Hematopoietic multipotent progenitor cell (in vitro differentiated cells): ENCODE data around the gene USP51. TPM values are rescaled to one million over a fixed set of nuclear protein-coding genes. Genes with fewer than 3 reads are reported as not detected.
A peak's percentile ranks its signal among the peaks of the same experiment; 100 is the strongest.
"Not testable (repeated sequence)": the region's sequence is repeated elsewhere in the genome, so short reads cannot be mapped to it uniquely, and the experiment has no call there.

ENCODE experiments used
- DNase-seq, 3 donors: peaks; one replicate each; pipeline ENCODE4 v3.0.0-alpha.2; 2011 to 2015; ENCODE audit warnings: low read depth in 2 of 3, low spot score in 2 of 3
- total RNA-seq: library from RNA; depleted of rRNA; stranded (reverse); fragments of >200 nt; gene quantifications from one replicate; pipeline ENCODE4 v1.2.3, GENCODE V29; 2012

Gene USP51
- 9.7 TPM for total RNA-seq

DNA sequence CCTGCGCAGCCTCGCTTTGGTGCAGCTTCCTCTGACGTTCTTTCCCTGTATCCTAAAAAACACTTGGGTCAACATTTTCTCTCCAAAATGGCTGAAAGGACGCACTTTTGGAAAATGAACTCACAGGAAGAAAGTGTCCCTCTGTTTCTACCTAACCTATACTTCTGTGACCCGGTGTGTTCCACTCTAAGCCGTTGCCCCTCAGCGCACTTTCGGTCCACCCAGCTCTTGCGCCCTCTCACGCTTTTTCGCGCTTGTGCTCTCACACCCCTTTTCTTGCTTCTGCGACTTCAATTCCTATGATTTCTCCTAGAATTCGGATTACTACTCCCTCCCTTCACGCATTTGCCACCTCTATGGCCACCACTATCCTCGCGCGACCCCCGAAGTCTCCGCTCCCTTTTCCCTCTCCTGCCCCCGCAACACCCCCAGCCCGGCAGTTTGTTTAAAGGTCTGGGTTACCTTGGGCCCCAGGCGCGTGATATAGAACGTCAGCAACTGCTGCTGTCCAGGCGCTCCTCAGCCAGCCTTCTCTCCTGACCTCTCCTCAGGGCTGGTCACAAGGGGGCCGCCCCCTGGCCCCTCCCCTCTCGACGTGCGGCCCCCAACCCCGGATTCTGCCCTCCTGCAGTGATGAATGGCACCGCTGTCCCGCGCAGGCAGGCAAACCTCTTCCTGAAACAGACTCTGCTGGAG, at the start of gene USP51:
Gene USP51 (minus strand): TSS at position 535 of the 696 bp plus-strand sequence. CDS start 909 bp downstream, outside the sequence.
- peak in 2 of 3 donors; percentile 32 to 47 for DNase-seq

DNA sequence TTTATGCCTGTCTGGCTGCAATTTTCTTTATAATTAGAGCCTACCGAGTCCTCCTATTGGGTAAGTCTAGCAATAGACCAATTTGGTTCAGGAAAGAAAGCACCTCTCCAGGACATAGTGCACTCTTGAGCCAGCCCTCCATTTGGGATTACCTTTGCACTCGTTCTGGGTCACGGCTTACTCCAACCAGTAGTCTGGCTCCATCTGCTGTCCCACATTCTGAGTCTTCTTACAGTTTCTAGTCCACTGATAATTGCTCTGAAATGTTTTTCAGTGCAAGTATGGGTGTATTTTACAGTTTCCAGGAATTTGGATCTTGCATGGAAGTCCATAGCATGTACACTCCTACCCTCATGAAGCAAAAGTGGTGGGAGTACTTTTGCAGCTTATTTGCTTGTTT, 34.8 kb upstream of the USP51 start:
- DNase-seq, result no peak

DNA sequence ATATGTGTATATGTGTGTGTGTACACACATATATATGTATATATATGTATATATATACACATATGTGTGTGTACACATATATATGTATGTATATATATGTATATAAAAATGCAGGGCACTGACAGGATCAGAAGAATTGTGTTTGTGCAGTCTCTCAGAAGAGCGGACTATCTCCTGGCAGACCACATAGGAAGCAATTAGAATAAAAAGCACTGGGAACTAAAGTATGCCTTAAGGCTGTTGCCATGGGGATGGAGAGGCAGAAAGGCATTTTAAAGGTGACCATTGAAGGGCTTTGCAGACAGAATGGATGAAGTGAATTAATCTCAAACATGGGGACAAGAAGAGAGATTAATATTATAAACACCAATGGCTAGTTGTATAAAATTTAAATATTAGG, 33.7 kb upstream of the USP51 start:
- no peak for DNase-seq

DNA sequence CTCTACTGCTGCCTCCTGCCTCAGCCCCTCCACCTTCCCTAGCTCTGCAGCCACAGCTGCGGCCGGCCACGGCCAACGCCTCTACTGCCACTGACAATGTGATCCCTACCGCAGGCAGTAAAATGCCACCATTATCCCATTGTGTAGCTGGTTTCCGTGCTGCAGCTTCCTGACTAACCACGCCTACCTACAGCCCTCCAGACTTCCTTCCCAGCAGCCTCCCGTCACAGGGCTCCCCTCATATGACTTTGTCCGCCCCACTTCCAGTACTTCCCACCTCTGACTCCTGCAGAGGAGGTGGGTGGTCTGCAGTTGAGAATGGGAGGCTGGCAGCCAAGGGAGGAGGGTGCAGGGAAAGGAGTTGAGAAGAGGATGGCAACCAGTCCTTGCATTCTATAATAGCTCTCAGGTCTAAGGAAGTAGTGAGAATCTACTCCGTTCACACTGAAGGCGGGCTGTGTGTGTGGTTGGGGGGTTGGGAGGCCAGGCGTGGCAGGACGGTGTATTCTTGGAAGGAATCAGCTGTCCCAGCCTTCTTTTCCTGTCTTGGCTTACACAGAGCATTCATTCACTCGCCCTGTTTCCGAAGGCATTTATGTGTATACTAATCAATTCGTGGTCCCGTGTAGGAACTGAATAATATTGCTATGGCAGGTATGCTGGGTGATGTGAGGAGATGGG, 33.1 kb upstream of the USP51 start:
- no peak for DNase-seq

DNA sequence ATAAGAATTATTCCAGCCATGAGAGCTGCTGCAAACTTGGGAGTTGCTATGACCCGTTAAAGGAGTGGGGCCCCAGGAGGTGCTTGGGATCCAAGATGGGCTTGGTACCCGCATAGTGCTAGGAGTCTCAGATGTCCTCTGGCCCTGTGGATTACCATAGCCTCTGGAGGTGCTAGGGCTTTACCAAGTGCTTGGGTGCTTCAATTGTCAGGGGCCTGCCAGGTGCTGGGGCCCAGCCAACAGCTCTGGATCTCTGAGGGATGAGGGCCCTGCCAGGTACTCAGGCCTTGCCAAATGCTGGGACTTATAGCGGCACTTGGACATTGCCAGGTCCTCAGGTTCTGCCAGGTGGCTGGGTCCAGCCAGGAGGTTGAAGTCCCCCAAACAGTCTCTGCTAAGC, 32.0 kb upstream of the USP51 start:
- no peak for DNase-seq

DNA sequence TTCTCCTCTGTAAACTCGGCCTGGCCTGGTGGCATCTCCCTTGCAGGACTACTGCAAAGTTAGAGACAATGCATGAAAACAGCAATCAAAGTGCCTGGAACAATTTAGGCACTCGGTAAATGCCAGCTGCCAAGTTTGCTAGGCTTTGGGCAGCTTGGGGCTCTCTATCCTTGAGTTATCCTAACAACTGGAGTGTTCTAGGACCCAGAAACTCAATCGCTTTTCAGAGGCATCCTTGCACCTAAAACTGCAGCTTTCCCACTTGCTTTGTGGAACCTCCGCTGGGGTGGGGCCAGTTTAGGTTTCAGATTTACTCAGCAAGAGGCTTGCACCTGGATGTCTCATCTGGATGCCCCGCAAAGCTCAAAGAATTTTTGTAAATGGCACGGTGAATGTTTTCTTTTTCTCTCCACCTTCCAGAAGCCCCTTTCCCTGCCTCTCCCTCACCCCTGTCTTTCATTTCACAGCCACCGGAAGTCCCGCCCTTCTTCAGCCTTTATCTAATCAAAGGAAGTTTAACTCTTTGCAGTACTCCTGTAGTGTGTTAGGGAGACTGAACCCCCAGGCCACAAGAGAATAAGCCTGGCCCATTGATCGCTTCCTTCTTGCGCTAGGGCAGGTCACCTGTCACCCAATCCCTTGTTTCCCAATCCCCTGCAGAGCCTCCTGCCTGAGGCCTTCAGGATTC, 27.3 kb upstream of the USP51 start:
- not testable (repeated sequence) for DNase-seq

DNA sequence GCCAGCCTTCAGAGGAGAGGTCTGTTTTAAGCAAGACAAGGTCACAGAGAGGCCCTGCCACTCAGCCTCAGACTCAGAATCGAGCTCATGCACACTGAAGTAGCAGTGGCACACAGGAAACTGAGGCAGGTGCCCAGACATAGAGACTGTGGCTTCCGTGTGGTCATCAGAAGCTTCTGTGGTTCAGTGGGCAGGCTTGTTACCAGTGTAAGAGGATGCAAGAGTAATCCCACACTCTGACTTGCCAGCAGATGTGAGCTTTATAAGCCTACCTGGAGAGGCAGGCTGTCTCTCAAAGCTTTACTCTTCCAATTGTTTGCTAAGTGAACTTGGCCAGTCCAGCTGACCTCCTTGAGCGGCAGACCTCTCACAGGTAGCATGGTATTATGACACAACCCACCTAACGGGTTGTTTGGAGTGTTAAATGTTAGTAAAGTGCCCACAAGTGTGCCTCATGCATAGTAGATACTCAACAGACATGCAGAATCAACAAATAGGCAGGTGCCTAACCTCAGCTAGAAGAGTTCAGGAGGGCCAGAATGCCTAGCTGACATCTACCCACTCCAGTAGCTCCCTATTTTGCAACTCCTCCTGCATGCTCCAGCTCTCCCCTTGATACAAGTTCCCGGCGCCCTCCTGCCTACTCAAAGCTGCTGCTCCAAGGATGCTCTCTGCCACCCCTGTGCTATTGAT, 23.5 kb upstream of the USP51 start:
- not testable (repeated sequence) for DNase-seq

DNA sequence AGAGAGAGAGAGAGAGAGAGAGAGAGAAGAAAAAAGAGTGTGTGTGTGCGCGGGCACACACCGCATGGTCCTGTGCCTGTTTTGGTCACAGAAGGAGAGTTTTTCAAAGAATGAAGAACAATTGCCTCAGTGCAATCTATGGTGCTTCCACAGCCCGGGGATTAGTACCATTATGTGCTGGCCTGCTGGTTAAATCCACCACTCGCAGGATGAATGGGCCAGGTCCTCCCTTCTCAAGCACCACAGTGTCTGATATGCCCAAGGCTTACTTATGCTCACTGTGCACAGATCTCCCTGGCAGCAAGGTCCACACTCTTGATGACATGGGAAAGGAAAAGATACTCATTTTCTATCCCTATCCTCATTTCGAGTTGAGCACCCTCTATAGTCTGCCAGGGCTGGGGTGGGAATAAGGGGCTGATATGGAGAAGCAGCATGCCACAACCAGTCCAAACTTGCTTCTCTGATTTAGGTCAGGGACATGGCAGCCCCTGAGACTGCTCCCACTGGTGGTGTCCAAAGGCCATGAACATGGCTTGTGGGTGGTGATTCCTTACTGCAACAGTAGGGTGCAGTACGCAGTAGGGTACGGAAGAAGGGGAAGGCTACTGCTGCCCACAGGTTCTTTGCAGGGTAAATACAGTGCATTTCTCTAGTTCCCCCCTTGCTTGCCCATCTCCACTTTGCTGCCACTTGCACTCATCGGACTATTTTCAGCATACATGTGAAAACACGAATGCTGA, 18.9 kb upstream of the USP51 start:
- not testable (repeated sequence) for DNase-seq

DNA sequence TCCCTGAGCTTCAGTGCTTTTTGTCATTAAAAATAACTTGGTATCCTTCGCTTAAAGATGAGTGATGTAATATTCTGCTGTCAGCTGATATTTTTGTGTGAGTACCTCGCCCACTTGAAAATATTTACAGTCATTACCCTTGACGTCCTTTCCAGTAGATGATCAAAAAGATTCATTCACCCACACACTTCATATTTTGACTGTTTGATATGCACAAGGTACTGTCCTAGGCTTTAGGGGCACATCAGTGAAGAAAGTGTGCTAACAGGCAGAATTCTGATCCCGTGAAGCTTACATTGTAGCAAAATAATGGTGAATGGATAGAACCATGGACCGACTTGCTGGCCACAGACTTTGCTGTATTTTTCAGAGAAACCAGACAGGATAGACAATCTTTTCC, 18.1 kb upstream of the USP51 start:
- DNase-seq, result not testable (repeated sequence)

DNA sequence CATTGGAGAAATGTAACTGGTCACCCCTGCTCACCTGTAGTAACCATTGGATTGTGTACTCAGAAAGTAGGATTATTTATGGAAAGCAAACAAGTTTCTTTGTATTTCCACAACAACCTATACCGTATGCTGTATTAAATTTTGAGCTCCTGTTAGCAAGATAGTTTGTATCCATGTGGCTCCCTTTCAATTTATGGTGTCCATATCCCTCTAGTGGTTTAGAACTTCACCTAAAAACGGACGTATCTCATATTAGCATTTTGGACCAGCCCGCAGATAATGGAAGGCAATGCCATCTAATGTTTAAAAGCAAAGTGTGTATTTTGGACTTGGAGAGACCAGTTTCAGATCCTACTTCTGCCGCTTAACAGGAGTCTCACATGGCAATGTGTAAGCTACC, 17.4 kb upstream of the USP51 start:
- not testable (repeated sequence) for DNase-seq

DNA sequence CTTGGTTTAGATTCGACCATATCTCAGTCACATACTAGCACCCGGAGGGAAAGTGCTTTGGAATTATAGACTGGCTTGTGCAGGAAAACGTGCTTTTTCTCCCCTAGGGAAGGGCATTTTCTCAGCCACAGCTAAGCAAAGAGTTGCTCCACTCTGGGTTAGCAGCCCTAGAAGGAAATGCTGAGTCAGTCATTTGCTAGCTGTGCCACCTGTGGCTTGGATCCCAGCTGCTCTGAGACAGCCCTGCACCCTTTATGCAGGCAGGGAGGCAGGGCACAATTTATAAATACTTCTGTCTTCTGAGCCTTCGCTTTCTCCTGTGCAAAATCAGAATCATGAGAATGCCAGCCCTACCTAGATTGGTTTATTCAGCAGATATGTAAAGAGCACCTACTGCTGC, 1.3 kb upstream of the USP51 start:
- peak in 1 of 3 donors; percentile 27 for DNase-seq

DNA sequence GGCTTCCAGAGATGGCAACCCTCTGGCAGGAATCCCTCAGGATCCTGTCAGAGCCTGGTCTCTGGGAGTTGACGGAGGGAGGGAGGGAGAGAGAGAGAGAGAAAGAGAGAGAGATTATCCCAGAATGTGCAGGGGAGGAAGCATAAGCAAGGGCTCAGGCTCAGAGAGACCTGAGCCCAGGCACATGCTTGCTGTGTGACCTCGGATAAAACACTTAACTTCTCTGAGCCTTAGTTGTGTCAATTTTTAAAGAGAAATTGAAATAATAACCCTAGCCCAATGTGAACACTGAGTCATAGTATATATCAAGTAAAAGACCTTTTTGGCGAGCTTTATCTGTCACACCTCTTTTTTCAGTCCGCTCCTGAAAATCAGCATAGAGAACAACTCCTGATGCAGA, 473 bp upstream of the USP51 start:
- DNase-seq, result no peak

DNA sequence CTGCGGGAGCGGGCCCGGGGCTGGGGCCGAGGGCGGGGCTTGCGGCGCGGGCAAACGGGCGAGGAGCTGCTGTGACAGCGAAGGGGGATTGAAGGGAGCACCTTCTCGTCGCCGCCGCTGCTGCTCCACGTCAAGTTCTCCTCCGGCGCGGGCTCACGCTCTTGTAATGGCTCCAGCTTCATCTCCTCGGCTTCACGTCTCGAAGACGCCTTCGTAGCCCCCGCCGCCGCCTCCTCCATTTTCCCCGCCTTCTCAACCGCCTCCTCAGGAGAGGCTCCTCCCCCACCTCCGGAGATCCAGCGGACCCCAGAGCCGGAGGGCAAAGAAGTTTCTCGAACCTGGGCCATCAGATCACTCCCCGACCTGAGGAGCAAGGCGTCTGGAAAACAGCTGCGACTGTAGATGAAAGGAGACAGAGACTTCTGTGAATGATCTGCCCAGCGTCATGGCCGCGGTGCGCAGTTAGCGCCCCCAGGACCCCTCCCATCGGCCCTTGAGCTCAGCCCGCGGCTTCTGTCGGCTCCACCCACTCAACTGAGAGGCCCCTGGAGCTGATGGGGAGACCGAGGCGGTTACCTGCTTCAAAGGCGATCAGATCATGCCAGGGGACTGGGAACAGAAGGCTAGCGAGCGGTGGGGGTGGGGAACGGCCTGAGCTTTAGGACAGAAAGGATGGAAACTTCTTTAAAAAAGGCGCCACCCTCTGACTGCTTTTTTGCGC, 895 bp downstream of the USP51 start:
- DNase-seq, result peak; percentile 45 to 61 (median 52)

DNA sequence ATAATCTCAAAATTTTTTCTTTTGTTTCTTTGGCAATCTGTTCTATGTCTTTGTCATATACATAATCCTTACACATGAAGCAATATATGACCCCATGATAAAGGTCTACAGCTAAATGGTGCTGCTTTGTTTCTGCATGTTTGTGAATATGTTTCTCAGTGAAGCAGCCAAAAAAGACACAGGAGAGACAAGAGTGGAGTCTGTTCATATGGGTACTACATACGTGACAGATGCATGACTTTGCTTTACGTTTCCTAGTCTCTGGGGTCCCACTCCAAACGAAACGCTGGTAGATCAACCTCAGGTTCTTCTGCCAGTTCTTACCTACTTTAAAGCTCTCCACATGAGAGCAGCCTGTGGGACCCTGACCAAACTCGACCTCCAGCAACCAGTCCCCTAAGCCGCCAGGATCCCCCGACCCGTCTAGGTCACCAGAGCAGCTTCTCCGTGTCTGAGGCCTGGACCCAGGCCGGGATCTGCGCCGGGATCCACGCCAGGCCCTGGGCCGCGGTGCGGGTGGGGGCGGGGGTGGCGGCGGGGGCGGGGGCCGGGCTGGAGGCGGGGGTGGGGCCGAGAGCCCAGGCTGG, 1.5 kb downstream of the USP51 start:
- peak in 1 of 3 donors; percentile 24 for DNase-seq

DNA sequence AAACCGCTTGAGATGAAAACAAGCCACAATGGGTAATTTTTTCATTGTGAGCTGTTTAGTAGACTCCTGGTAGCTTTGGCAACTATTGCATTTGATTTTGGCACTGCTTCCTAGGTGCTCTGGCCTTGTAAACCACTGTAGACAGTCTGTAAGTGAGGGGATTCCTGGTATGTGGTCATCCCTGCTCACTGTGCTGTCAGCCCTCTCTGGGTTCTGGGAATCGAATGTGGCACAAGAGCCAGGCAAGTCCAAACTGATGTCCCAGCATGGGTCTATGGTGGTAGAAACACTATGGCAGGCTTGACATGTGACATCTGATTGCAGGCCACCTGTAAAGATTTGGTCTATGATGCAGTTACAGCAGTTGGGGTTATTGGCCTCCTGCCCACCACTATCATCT, 2.5 kb downstream of the USP51 start:
- no peak for DNase-seq

DNA sequence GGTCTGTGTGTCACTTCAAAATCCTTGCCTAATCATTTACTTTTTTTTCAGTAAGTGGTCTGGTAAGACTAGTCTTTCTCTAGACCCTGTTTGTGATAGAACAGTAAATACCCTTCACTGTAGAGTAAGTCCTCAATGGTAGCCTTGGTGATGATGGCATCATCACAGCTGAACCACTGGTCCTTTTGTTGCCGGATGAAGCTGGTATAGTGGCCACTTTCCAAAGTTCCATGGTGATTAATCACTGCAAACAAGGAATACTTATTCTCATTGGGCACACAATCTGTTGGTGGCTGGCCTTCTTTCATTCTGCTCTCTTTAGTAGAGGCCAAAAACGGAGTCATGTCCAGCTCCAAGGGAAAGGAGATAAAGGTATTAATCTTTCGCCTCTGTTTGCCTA, 2.9 kb downstream of the USP51 start:
- no peak for DNase-seq

DNA sequence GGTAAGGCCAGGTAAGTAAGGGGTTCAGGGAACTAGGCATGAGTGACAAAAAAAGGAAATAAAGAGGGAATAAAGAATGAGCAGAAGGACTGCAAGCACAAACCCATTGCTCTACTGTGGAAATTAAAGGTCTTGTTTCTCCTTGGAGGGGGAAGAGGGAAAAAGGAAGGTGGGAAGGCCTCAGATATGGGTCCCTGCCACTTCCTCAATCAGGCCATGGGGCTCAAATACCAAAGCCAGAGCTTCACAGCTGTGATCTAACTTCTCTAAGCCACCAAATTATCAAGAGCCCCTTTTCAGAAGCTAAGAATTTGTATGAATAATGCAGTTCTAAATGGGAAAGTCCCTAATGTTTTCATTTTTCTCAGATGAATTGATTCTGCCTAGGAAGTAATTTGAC, 4.7 kb downstream of the USP51 start:
- peak in 1 of 3 donors; percentile 0 for DNase-seq

DNA sequence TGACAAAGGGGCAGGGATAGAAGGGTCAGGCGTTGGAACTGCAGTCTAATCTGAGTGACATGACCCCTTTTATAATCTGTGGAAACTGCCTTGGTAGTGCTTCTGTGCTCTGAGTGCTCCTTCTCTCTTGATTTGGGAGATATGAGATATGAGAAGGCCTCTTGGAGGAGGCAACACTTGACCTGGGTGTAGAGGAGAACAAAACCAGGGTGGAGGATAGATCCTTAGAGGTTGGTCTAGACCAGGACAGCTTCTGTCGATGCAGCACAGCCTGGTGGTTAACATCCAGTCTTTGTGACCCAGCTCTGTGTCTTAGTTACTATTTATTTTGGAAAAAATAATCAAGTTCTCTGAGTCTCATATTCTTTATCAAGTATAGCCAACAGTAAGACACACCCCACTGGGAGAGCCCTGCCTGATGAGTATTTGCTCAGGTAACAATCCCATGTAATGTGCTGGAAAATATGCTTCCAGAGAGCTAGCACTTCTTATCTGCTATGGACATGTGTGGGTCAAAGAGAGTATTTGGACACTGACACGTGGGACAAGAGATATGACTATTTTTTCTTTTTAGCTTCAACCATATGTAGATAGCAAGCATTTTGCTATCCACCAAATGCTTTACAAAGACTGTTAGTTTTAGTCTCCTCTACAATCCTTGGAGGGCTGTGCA, 9.1 kb downstream of the USP51 start:
- no peak for DNase-seq

DNA sequence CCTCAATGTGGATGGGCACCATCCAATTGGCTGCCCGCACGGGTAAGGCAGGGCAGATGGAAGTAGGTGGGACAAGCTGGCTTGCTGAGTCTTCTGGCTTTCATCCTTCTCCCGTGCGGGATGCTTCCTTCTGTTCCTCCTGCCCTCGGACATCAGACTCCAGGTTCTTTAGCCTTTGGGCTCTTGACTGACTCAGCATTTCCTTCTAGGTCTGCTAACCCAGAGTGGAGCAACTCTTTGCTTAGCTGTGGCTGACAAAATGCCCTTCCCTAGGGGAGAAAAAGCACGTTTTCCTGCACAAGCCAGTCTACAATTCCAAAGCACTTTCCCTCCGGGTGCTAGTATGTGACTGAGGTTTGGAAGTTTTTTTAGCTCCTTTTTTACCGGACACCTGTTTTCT, 9.7 kb downstream of the USP51 start:
- not testable (repeated sequence) for DNase-seq
